Sciatic nerve (tissue), 2 donors: ENCODE data around the gene MRPL58. TPM values are rescaled to one million over a fixed set of nuclear protein-coding genes. Genes with fewer than 3 reads are reported as not detected.
"Not testable (repeated sequence)": the region's sequence is repeated elsewhere in the genome, so short reads cannot be mapped to it uniquely, and the experiment has no call there.

Experiments used
- ATAC-seq: fragments of 200-7000 bp; cut with Tn5 transposase; one replicate; pipeline ENCODE4 v1.9.1; 2020; ENCODE audit warnings: mild to moderate bottlenecking, moderate library complexity
- DNase-seq: peaks from one replicate; pipeline ENCODE4 v3.0.0-alpha.2; 2020; ENCODE audit warnings: low spot score
- intact Hi-C: fragments of 100-400 bp; cut with DNase I; formaldehyde crosslinking; loops from one replicate; pipeline ENCODE4 v1.14.2; 2022
- total RNA-seq: library from RNA; stranded (reverse); fragmentation: NEBNext Ultra II Directional; extraction: Animal tissue kit (Norgen Biotek cat#: 25700); gene quantifications from one replicate; pipeline ENCODE4 v1.2.1, GENCODE V29; 2021
- donor health status: DM: no; HTN: no; CAD: no.
- donor health status: DM: no; HTN: no; CAD: no.

Gene MRPL58
- total RNA-seq, 1 donor from 2014 or later = 20.1 TPM

DNA sequence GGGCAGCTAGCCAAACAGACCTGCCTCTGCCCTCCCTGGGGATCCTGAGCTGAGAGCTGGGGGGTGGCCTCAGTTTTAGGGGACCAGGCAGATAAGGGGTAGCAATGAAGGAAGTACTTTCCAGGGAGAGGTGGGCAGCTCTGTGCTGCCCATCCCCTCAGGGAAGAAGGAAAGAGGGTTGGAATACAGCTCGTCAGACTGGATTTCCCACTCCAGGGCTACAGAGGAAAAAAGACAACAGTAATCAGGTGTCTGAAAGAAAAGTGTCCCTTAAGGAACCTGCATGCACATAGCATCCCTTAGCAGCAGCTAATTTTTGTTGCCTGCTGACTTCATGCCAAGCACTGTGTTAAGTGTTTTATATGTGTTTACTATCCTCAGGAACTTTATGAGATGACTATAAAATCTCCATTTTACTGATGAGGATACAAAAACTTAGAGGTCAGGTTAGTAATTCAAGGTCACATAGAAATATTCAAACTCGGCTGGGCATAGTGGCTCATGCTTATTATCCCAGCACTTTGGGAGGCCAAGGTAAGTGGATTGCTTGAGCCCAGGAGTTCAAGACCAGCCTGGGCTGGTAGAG, 3.2 kb upstream of the MRPL58 start:
- DNase-seq (no peak), ATAC-seq (no peak)
- intact Hi-C loops = no loop called here

DNA sequence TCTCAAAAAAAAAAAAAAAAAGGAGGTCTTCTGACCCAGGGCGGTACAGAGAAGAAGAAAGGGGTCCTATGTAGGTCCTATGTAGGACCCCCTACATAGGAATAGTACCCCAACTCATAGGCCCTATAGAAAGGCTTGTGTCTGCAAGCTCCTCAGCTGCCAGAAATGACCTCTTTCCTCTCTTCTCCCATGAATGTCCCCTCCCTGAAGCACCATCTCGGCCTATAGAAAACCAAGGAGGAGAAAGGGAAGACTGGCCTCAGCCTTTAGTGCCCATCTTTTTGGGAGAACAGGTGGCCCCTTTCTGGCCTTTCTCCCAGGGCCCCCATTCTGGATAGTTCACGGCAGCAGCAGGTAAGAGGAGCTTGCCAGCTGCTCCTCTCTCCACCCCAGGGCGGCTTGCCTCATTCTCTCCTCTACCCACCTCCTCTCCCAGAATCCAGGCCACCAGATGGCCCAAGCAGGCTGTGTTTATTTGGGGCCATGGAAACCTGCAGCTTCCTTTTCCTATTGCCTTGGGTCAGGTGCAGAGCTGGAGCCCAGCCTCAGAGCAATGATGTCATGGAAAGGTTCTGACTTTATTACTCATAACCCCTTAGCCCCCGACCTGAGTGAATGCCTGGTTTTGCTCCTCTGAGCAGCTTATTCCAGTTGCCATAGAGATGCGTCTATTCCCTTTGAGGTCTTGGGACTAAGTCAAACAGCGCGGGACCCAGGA, 1.6 kb upstream of the MRPL58 start:
- DNase-seq = no peak
- peak; percentile 47 for ATAC-seq
- intact Hi-C loops = loop anchor here (10.0 kb wide), 1 partner anchor 46 kb away; no protein-coding TSS in a partner anchor

DNA sequence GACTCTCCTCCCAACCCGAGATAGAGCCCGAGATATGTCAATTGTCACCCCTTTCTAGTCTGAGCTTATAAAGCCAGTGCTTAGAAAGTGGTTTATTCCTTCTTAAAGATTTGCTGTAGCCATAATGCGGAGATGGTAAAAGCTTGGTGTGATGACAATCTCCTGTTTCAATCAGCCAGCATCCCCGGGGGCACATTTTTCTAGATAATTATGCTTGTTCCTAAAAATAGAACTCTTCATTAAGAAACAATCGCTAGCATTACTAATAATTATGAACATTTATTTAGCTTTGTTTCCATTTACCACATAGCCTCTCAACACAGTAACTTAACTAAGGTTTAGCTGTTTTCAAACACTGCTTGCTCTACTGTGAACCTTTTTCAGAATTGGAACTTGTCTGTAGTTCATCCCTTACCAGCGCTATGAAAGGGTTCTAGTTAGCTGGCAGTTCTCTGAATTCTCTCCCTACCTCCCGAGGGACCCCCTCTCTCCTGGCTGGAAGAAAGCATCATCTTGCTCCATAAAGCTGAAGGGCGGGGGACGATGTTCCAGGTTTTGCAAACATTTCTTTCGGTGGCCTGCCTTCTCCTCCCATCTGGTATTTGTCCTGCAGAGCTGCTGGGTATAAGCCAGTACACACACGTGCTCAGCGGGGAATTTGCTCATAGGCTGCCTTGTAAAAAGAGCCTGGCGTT, 922 bp upstream of the MRPL58 start:
- no peak for DNase-seq
- ATAC-seq = peak; percentile 84
- intact Hi-C loops = loop anchor here (10.0 kb wide), 1 partner anchor 47 kb away; no protein-coding TSS in a partner anchor

DNA sequence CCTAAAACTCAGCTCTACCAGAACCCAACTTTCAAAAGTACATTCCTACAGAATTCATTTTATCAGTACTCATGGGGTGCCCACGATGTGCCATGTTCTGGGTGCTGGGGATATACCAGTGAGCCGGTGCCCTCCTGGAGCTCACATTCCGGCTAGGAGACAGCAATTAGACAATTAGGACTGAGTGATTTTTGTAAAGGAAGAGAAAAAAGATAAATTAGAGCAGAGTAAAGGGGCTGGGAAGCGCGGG, 449 bp upstream of the MRPL58 start:
- ATAC-seq (no peak), DNase-seq (no peak)
- intact Hi-C loops = loop anchor here (10.0 kb wide), 1 partner anchor 47 kb away; no protein-coding TSS in a partner anchor

DNA sequence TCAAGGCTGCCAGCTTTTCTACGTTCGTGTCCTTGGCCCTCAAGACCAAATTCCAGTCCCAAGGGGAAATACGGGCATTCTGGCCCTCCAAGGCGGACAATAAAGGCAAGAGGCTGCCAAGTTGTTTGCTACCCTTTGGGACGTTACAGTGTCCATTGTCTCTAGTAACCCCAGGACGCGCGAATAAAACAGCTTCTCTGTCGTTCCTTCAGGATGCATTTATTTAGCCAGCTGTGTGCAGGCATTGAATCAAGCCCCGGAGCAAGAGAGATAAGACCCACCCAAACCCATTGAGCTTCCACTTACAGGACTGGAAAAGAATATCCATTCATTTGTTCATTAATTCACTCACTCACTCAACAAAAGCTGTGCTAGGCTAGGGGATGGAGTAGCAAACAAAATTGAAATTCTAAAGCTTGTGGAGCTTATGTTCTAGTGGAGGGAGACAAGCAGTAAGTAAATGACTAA, 656 bp downstream of the MRPL58 start:
- intact Hi-C loops = loop anchor here (10.0 kb wide), 1 partner anchor 48 kb away; no protein-coding TSS in a partner anchor
- ATAC-seq = no peak

DNA sequence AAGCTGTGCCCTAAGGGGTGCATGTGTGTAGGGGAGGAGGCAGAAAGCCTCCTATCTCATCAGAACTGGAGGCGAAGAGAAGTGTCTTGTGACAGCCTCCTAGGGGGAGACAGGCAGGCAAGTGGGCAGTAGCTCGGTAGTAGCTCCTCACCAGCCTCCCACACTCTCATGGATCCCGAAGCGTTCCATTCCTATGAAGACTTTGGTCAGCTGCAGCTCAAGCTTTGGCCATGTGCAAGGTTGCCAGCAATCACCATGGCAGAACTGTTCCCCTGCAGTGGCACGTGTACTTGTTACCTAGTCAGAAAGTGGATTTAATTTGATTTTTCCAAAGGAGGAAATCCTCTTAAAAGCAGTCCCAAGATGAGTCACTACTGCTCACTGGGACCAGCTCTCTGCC, 6.7 kb downstream of the MRPL58 start:
- intact Hi-C loops = loop anchor here (10.0 kb wide), 1 partner anchor 54 kb away; no protein-coding TSS in a partner anchor
- no peak for ATAC-seq
- no peak for DNase-seq

More for the DNA sequence above, 656 bp downstream of the MRPL58 start:
- no peak for DNase-seq

DNA sequence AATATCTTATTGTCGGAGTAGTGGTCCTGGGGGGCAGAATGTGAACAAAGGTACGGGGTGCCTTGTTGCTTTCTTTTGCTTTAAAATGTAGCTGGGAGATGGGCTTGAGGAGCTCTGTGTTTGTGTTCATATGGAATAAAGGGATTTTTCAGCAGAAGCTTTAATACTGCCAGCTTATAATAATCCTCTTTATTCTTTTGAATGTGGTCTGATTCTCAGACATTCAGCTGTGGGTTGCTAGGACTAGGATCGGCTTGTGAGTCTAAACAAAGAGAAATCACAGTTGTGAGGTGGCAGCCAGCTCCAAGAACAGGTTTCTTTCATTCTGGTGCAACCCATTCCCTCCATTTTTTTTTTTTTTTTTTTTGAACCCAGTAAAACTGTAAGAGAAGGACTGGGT, 7.2 kb downstream of the MRPL58 start:
- DNase-seq (no peak), ATAC-seq (no peak)
- intact Hi-C loops = loop anchor here (10.0 kb wide), 1 partner anchor 55 kb away; no protein-coding TSS in a partner anchor

DNA sequence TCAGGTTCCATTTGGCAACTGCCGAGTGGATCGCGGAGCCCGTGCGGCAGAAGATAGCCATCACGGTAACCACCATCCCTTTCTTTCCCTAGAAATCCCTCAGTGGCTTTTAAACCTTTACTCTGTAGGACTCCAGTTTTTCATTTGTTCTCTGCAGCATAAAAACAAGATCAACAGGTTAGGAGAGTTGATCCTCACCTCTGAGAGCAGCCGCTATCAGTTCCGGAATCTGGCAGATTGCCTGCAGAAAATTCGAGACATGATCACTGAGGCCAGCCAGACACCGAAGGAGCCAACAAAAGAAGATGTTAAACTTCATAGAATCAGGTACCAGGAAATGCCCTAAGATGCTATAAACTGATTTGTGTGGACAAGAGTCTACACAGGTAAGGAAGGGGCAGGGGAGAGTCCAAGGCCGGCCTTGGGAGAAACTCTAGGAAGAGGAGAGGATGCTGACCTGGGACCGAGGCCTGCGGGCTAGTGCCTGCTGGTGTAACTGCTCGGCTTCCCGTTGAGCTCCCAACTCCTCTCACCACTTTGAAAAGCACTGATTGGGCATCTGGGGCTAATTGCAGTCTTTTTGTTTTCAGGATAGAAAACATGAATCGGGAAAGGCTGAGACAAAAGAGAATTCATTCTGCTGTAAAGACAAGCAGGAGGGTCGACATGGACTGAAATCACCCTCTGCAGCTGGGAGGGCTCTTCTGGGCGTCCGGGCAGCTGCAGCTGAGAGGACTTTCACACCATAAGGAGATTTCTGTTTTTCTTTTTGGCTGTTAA, 8.1 kb downstream of the MRPL58 start:
- intact Hi-C loops = no loop called here
- no peak for DNase-seq
- ATAC-seq = no peak

DNA sequence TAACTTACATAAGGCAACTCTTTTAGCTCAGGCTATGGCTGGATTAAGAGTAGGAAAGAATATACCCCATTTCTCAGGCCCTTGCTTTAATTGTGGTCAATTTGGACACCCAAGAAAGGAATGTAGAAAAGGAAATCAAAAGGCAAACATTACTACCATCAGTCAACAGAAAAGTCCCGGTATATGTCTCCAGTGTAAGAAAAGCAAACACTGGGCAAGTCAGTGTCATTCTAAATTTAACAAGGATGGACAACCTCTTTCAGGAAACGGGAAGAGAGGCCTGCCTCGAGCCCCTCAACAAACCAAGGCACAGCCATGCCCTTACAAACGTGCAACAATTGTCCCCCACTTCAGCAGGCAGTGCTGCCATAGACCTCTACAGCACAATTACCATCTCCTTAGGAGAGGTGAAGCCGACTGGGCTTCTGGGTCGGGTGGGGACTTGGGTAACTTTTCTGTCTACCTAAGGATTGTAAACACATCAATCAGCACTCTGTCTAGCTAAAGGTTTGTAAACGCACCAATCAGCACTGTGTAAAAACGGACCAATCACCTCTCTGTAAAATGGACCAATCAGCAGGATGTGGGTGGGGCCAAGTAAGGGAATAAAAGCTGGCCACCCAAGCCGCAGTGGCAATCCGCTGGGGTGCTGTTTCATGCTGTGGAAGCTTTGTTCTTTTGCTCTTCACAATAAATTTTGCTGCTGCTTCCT, 12.4 kb downstream of the MRPL58 start:
- ATAC-seq (no peak), DNase-seq (no peak)
- intact Hi-C loops = no loop called here

DNA sequence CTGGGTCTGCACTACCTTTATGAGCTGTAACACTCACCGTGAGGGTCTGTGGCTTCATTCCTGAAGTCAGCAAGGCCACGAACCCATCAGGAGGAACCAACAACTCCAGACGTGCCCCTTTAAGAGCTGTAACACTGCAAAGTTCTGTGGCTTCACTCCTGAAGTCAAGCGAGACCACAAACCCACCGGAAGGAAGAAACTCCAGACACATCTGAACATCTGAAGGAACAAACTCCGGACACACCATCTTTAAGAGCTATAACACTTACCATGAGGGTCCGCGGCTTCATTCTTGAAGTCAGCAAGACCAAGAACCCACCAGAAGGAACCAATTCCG, 12.9 kb downstream of the MRPL58 start:
- ATAC-seq, intact Hi-C loops, DNase-seq: not testable (repeated sequence)

DNA sequence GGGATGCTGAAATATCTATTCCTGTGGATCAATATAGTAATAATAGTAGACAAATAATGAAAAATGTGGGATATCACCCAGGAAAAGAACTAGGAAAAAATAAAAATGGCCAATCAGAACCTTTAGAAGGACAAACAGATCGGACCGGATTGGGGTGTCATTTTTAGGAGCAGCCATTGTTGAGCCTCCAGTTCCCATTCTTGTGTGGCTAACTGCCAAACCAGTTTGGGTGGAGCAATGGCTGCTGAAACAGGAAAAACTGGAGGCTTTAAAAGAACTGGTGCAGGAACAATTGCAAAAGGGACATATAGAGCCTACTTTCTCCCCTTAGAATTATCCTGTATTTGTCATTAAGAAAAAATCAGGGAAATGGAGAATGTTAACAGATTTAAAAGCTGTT, 14.2 kb downstream of the MRPL58 start:
- ATAC-seq, DNase-seq: not testable (repeated sequence)

DNA sequence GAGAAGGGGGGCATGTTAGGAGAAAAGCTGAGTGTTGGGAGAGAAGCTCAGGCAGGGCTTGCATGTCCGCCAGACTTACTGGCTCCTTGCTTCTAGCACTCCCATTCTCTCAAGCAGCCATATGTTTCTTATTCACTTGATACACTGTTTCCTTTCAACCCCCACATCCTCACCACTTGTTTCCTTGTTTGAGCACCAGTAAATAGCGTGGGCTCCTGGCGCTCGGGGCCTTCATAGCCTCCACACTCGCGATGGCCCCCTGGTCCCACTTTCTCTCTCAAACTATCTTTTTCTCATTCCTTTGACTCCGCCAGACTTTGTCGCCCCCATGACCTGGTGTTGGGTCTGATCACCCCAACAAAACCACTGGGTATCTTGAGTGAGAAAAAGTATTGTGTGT, 17.7 kb downstream of the MRPL58 start:
- ATAC-seq = no peak
- intact Hi-C loops = no loop called here
- DNase-seq = no peak

More for the DNA sequence above, 14.2 kb downstream of the MRPL58 start:
- intact Hi-C loops = not testable (repeated sequence)

DNA sequence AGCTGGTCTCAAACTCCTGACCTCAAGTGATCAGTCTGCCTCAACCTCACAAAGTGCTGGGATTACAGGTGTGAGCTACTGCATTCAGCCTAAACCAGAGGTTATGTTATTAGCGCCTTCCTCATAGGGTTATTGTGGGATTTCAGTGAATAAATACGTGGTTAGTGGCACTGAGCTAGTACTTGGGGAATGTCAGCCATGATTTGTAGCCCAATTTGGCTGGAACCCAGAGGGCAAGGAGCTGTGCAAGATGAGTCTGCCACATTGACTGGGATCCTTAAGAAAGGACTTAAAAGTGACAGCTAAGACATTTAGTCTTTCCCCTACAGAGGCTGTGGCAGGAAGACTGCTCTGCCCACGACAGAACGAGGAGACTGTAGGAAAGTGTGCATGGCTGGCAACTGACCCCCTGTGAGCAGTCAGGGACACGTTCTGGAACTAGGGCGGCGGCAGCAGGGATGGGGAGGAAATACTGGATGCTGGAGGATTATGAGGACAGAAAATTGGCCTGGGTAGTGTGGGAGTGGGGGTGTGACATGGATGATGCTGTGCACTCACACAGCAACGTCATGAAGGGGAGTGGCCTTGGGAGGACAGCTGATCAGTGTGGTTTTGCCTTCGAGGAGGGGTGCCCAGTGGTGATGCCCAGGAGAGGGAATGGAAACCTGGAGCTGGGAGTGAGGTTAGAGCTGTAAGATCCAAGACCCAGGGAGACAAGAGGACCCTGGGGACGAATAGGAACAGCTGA, 19.7 kb downstream of the MRPL58 start:
- peak; percentile 85 for DNase-seq
- ATAC-seq = peak; percentile 70
- intact Hi-C loops = no loop called here

DNA sequence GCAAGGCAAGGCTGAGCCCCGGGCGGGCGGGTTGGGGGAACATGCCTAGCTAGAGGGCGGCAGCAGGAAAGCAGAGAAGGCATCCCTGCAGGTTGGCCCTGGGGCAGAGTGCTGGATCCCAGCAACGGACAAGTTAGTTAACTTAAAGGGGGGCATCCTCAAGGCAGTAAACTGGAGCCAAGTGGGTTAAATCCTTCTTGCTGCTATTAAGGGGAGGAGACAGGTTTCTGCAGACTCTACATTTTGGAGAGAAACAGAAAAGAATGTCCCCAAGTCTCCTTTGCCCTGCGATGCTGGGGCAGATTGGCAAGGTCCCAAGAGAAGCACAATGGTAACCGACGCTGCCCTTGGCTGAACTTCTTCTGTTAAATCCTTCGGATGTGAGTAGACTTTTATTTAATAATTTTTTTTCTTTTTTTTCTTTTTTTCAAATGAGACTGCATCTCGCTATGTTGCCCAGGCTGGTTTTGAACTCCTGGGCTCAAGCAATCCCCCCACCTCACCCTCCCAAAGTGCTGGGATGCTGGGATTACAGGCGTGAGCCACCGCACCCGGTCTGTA, 20.3 kb downstream of the MRPL58 start:
- intact Hi-C loops = no loop called here
- ATAC-seq (no peak), DNase-seq (peak; percentile 67)

DNA sequence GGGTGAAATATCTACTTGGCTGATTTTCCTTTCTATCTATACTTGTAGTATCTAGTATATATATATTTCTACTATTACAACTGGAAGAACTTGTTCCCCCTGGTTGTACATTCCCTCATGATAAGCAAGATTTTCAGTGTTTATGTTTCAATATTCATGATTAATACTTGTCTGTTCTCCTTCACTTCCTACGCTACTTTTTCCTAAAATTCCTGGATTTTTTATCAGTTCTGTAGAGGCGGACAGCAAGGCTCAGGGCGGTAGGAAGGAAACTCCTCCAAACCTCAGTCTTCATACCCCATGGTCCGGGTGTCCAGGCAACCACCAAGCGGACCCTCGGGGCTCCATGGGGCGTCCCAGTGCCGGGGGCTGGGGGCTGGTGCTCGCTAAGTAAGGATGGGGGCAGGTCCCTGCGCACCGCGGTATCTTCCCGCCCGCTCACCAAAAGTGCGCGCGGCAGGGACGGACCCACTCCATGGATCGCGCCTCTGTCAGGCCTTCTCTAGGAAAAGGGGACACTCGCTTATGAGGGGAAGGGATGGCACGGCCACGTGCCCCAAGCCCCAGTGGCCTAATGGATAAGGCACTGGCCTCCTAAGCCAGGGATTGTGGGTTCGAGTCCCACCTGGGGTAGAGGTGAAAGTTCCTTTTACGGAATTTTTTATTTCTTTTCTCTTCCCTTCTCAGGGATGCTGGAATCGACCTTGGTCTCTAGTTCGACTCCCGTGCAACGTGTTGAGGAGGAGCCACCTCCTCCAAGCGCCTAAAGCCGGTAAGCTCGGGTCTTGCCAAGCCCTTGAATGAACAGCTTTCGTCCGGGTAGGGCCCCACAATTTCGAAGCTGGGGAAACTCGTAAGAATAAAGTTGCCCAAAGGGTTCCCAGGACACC, 21.1 kb downstream of the MRPL58 start:
- DNase-seq = peak; percentile 98
- peak; percentile 89 for ATAC-seq
- intact Hi-C loops = no loop called here

DNA sequence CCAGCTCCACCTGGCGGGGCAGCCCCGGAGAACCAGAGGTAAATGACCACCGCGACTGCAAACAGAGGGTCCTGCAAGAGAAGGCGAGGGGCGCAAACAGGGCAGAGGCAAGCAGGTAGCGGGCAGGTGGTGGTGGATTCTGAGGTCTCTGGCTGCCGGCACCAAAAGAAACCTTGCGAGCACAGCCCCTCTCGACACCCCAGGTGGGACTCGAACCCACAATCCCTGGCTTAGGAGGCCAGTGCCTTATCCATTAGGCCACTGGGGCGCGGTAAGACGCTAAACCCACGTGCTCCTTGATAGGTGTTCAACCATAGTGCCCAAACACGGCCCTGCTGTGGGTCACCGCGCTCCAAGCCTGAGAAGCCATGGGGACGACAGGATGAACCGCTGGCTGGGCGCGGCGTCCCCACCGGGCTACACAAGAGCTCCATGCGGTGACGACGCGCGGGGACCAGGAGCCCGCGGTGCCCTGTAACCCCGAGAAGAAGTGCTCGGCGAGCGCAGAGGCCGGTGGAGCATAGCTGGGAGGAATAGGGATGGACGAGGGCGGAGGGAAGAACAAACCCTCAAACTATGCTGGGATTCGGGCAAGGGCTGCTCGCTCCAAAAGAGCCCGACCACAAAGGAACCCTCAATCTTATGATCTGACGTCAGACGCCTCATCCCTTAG, 21.9 kb downstream of the MRPL58 start:
- ATAC-seq (peak; percentile 86), DNase-seq (peak; percentile 94)
- intact Hi-C loops = no loop called here
